Measurements from ENCODE around the gene RHEB. TPM values are rescaled to one million over a fixed set of nuclear protein-coding genes. Genes with fewer than 3 reads are reported as not detected.

RHEB gene
- total and polyA plus RNA-seq, 2 of the 4 experiments (the other 2 are of a cell fraction): 19.7 to 67.2 TPM

- Histone ChIP-seq H2BK120ac (ENCODE audit: low read depth, low read length) (no peak overlapping the region), H2BK15ac (ENCODE audit: low read depth, low read length) (no peak overlapping the region), H3K9ac (ENCODE audit: low read depth, low read length) (no peak overlapping the region), H3K27ac (ENCODE audit: insufficient read depth, low read length) (no peak overlapping the region), H2BK20ac (ENCODE audit: low read depth, low read length) (no peak overlapping the region), H4K8ac (ENCODE audit: low read depth in 2 of 2, low read length in 2 of 2) (no peak overlapping the region), H3K4me3 (ENCODE audit: insufficient read depth, low read depth, low read length) (no peak overlapping the region), H3K4me1 (ENCODE audit: control insufficient read depth, insufficient read depth, low read length) (peaks cover 11% of the 10 kb centered on the region), H3K36me3 (ENCODE audit: control insufficient read depth, insufficient read depth, low read length) (no peaks in the 10 kb centered on the region), H2AK9ac (replicated peaks; ENCODE audit: low read depth, low read length, poor library complexity) (no peak overlapping the region), H3K9me3 (ENCODE audit: control insufficient read depth, insufficient read depth, low read length) (no peaks in the 10 kb centered on the region), H3K27me3 (ENCODE audit: control insufficient read depth, insufficient read depth, low read length) (no peaks in the 10 kb centered on the region; the same call in 1 of the 2 replicates), H3K4ac (ENCODE audit: low read depth, low read length) (no peak overlapping the region), H4K5ac (ENCODE audit: low read depth, low read length) (no peak overlapping the region), H2BK5ac (ENCODE audit: low read depth, low read length, poor library complexity, severe bottlenecking) (no peak overlapping the region), H3K56ac (ENCODE audit: extremely low read depth, insufficient read depth, low read length) (no peak overlapping the region), H4K91ac (ENCODE audit: insufficient read depth, low read depth, low read length) (no peak overlapping the region), H2AK5ac (ENCODE audit: low read depth, low read length) (no peak overlapping the region), H3K79me1 (ENCODE audit: low read depth in 1 of 2, low read length in 2 of 2) (no peaks in the 10 kb centered on the region), H3K9me1 (ENCODE audit: insufficient read depth, low read length) (peaks cover 10% of the 10 kb centered on the region), H3K23ac (ENCODE audit: low read depth, low read length) (no peak overlapping the region), H3K14ac (replicated peaks; ENCODE audit: low read depth, low read length) (no peak overlapping the region), H2AFZ (replicated peaks; ENCODE audit: low read length, poor library complexity) (no peak overlapping the region), H3K4me2 (ENCODE audit: low read depth, low read length) (no peak overlapping the region), H3K18ac (ENCODE audit: low read depth, low read length) (no peak overlapping the region), H4K20me1 (ENCODE audit: insufficient read depth, low read length) (no peaks in the 10 kb centered on the region)
- ChIA-PET CTCF (no interaction called here), POLR2A (ENCODE audit: unreplicated experiment) (no interaction called here)
- in situ Hi-C loops (cut with MboI; ENCODE audit: low sequenced_read_pairs): loop anchor here (25.0 kb wide), 1 partner anchor 306 kb away; no protein-coding TSS in a partner anchor
- dilution Hi-C loops (cut with HindIII; ENCODE audit: low sequenced_read_pairs, unreplicated experiment): no loop called here
- no CpG with 5 or more reads among the region's 5 CpGs for WGBS, 2 experiments (ENCODE audit: extremely low coverage in 2 of 2, insufficient read length in 1 of 2)
- TF ChIP-seq ELK1 (IDR thresholded peaks at IDR 0.05; ENCODE audit: borderline replicate concordance, low read depth, low read length) (no peak), MAZ (IDR thresholded peaks at IDR 0.05; ENCODE audit: borderline replicate concordance, low read depth, low read length) (no peak), POLR2A (IDR thresholded peaks at IDR 0.05; ENCODE audit: low read depth, low read length) (no peak), MXI1 (IDR thresholded peaks at IDR 0.05; ENCODE audit: borderline replicate concordance, low read depth, low read length) (no peak), RCOR1 (IDR thresholded peaks at IDR 0.05; ENCODE audit: insufficient replicate concordance, low read length) (no peak), CTCF (conservative IDR thresholded peaks at IDR 0.05; ENCODE audit: low read depth, low read length) (no peak), CHD1 (IDR thresholded peaks at IDR 0.05; ENCODE audit: low read depth, low read length) (no peak), RFX5 (IDR thresholded peaks at IDR 0.05; ENCODE audit: low read depth, low read length) (no peak), SMC3 (IDR thresholded peaks at IDR 0.05; ENCODE audit: low read depth, low read length) (no peak), RAD21 (IDR thresholded peaks at IDR 0.05; ENCODE audit: low read length) (no peak), CEBPB (IDR thresholded peaks at IDR 0.05; ENCODE audit: low read depth, low read length) (no peak), BHLHE40 (IDR thresholded peaks at IDR 0.05; ENCODE audit: low read depth, low read length) (no peak)
- no peak for DNase-seq
- ATAC-seq (ENCODE audit: low read depth): no peak
- BruUV-seq (replicated peaks): no TSS peak
- intact Hi-C loops (cut with micrococcal nuclease): no loop called here
Observed at GRCh38 chr7:151456276-151456675, 63.4 kb downstream of the RHEB start.
